Right lobe of liver (tissue), 6 donors: ENCODE results near the gene TLCD1. TPM values are rescaled to one million over a fixed set of nuclear protein-coding genes. Genes with fewer than 3 reads are reported as not detected.

Source experiments
- ATAC-seq, 4 donors: fragments of 200-7000 bp; cut with Tn5 transposase; one replicate each; pipeline ENCODE4 v1.9.1; 2020; ENCODE audit warnings: mild to moderate bottlenecking in 4 of 4, moderate library complexity in 4 of 4
- DNase-seq, 3 donors: peaks; one replicate each; pipeline ENCODE4 v3.0.0-alpha.2; 2020
- H3K27ac ChIP-seq, 3 donors: fragments of 200-600 bp; one replicate each; pipeline ENCODE4 v1.8.0; 2022
- H3K27me3 ChIP-seq, 2 donors: fragments of 200-600 bp; one replicate each; pipeline ENCODE4 v1.8.0; 2022
- H3K36me3 ChIP-seq, 4 donors: fragments of 200-600 bp; sonication (generic) in 1 of 4; one replicate each; pipeline versions ENCODE4 v1.5.1 to v1.8.0; 2017 to 2022; ENCODE audit warnings: control low read depth in 1 of 4
- H3K4me1 ChIP-seq, 4 donors: fragments of 200-600 bp; sonication (generic) in 1 of 4; one replicate each; pipeline versions ENCODE4 v1.5.1 to v1.8.0; 2017 to 2022; ENCODE audit warnings: control low read depth in 1 of 4
- H3K4me3 ChIP-seq, 3 donors: fragments of 200-600 bp; one replicate each; pipeline ENCODE4 v1.8.0; 2022
- H3K9me3 ChIP-seq, 4 donors: fragments of 200-600 bp; sonication (generic) in 1 of 4; one replicate each; pipeline versions ENCODE4 v1.5.1 to v1.8.0; 2017 to 2022; ENCODE audit warnings: control low read depth in 1 of 4
- POLR2A ChIP-seq: fragments of 450-650 bp; IDR thresholded peaks from one replicate; pipeline ENCODE4 v1.6.1; 2017; ENCODE audit warnings: antibody characterized with exemption, mild to moderate bottlenecking
- WGBS: methylation state at CpG from one replicate; pipeline ENCODE4 v1.1.6; 2018; ENCODE audit warnings: low coverage, low lambda C conversion rate; ENCODE audit not compliant: insufficient coverage; ENCODE audit errors: missing lambda C conversion rate; 5-methylcytosine and 5-hydroxymethylcytosine counted together
- intact Hi-C, 2 donors: fragments of 100-400 bp; cut with DNase I; formaldehyde crosslinking; loops; one replicate each; pipeline versions ENCODE4 v1.11.2 to v1.14.1; 2022
- total RNA-seq, 6 experiments: library from RNA; depleted of rRNA in 2 of 6; stranded (reverse); fragments of >200 nt in 2 of 6; fragmentation: NEBNext Ultra II Directional in 3 of 6; extraction: Animal tissue kit (Norgen Biotek cat#: 25700) in 3 of 6; gene quantifications; one replicate each; pipeline versions ENCODE4 v1.1.0 to v1.2.4, GENCODE V29; 2016 to 2023
- TF ChIP-seq, protein P1 (sequence below), 4 donors: fragments of 200-600 bp in 3 of 4; fragments of 450-650 bp in 1 of 4; IDR thresholded peaks; one replicate each; pipeline versions ENCODE4 v1.5.1 to v1.8.0; 2016 to 2022; ENCODE audit warnings: antibody characterized with exemption in 4 of 4, mild to moderate bottlenecking in 2 of 4
- donor health status: DM: no; HTN: yes; CAD: no.
- donor health status: DM: no; HTN: no; CAD: no.
- donor health status: DM: no; HTN: no; CAD: no.
- donor health status: DM: no; HTN: yes; CAD: no.
- donor health status: DM: no; HTN: yes; CAD: no.

The TLCD1 gene
- total RNA-seq, 6 experiments from 2014 or later, result 2.9 to 11.0 (median 7.0) TPM

DNA sequence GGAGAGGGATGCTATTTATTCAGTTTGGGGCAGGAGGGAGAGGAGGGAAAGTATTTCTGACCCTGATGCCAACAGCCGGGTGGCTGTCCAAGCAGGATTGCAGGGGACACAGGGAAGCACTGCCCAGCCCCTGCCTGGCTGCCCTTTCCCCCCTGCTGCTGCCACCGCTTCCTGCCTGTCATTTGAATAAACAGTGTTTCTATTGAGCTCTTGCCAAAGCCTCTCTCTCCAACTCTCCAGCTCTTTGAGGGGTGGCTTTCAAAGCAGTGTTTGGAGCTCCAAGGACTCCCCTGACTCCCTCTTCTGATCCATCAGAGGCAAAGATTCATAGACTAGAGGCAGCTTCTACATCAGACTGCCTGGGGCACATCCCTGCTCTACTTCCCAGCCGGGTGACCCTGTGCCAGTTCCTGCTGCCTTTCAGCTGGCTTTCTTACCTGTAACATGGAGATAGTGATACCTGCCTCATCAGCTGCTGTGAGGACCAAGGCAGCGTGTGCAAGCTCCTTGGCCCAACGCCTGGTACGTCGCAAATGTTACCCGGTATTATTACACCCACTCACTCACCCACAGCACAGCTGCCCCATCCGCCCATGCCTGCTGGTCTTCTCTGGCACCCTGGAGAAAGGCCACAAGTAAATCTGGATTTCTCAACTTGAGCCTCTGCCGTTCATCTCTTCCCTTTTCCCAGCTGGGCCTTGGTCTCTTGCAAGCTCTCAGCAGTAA is 23.8 kb downstream of the TLCD1 start:
- Histone ChIP-seq H3K36me3 (peaks cover 6 to 64% (median 29%) of the 10 kb centered on the region in 4 donors), H3K4me1 (peaks cover 0 to 26% (median 8%) of the 10 kb centered on the region in 4 donors), H3K4me3 (no peak overlapping the region), H3K27me3 (no peaks in the 10 kb centered on the region), H3K27ac (no peak overlapping the region), H3K9me3 (no peaks in the 10 kb centered on the region)
- TF ChIP-seq POLR2A, result no peak
- TF ChIP-seq, protein P1, sequence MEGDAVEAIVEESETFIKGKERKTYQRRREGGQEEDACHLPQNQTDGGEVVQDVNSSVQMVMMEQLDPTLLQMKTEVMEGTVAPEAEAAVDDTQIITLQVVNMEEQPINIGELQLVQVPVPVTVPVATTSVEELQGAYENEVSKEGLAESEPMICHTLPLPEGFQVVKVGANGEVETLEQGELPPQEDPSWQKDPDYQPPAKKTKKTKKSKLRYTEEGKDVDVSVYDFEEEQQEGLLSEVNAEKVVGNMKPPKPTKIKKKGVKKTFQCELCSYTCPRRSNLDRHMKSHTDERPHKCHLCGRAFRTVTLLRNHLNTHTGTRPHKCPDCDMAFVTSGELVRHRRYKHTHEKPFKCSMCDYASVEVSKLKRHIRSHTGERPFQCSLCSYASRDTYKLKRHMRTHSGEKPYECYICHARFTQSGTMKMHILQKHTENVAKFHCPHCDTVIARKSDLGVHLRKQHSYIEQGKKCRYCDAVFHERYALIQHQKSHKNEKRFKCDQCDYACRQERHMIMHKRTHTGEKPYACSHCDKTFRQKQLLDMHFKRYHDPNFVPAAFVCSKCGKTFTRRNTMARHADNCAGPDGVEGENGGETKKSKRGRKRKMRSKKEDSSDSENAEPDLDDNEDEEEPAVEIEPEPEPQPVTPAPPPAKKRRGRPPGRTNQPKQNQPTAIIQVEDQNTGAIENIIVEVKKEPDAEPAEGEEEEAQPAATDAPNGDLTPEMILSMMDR (IDR thresholded peaks at IDR 0.05), result no peak
- ATAC-seq (peak in 2 of 4 donors; percentile 40 to 51), DNase-seq (peak in 2 of 3 donors; percentile 45 to 60)
- WGBS, result 59% methylated on average over 6 of the region's 10 CpGs
- intact Hi-C loops, result no loop called here

DNA sequence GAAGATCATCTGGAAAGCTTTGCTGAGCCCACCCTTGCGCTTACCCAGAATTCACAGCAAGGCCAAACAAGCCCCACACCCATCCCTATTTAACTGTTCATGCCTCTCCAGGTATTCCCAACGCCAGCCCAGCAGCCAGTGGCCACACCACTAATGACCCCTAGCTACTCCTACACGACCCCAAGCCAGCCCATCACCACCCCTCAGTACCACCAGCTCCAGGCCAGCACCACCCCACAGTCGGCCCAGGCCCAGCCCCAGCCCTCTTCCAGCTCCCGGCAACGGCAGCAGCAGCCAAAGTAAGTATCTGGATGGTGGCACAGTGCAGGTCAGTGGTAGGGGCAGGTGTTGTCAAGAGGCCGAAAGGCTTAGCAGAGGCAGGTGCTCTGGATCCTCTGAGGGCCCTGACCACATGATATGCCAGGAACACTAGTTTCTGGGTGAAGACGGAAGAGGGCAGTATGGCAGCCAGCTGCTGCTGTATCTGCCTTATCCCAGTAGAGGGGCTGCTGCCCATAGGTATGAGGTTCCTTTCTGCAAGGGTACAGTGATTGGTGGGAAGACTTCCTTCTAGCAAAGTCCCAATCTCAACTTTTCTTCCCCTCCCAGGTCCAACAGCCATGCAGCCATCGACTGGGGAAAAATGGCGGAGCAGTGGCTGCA is 25.1 kb downstream of the TLCD1 start:
- Histone ChIP-seq H3K36me3 (peaks cover 6 to 76% (median 38%) of the 10 kb centered on the region in 4 donors), H3K27me3 (no peaks in the 10 kb centered on the region), H3K4me3 (no peak overlapping the region), H3K27ac (no peak overlapping the region), H3K9me3 (no peaks in the 10 kb centered on the region), H3K4me1 (peaks cover 0 to 26% (median 8%) of the 10 kb centered on the region in 4 donors)
- WGBS, result 100% methylated on average over 4 of the region's 10 CpGs
- ATAC-seq (no peak), DNase-seq (no peak)
- no peak for TF ChIP-seq POLR2A
- TF ChIP-seq, protein P1 (IDR thresholded peaks at IDR 0.05), result no peak
- intact Hi-C loops, result no loop called here

- no peak for TF ChIP-seq POLR2A
- TF ChIP-seq, protein P1 (IDR thresholded peaks at IDR 0.05), result no peak
- DNase-seq (no peak), ATAC-seq (no peak)
- intact Hi-C loops, result no loop called here
- H3K4me3 ChIP-seq, result no peak overlapping the region
- H3K4me1 ChIP-seq, result peaks cover 0 to 26% (median 8%) of the 10 kb centered on the region in 4 donors
- WGBS, result no CpG with 5 or more reads among the region's 8 CpGs
- no peaks in the 10 kb centered on the region for H3K9me3 ChIP-seq
- H3K36me3 ChIP-seq, result peaks cover 6 to 82% (median 44%) of the 10 kb centered on the region in 4 donors
- no peak overlapping the region for H3K27ac ChIP-seq
- H3K27me3 ChIP-seq, result no peaks in the 10 kb centered on the region
These were observed 25.8 kb downstream of the TLCD1 start for GRCh38 chr17:28700278-28700677.

DNA sequence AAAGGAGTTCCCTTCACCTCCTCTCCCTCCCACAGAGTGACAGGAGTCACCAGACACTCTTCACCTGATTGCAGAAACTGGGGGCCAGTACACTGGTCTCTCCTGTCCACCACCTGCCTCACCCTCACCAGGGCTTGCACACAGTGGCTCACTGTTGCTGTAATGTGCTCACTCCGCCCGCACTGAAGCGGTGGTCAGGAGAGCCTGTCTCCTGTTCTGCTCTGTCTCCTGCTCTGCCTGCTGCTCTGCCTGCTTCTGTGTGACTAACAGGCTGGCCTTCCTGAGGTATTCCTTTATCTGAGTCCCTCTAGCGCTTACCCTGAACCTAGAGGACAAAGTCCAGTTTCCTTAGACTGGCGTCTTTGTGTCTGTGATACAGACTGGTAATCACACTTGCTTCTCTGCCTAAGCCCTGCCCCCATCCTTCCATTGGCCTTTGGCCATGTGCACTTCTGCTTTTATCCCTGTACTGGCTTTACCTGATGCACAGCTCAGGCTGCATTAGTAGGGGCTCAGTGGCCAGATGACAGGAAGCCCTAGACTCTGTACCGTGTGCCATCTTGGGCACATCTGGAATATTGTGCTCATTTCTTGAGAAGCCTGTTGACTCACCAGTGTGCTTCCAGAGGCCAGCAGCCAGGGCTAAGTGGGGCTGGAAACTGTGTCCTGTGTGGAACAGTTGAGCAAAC is 27.6 kb downstream of the TLCD1 start:
- intact Hi-C loops, result no loop called here
- H3K27ac ChIP-seq, result peak overlapping the region in 2 of 3 donors; percentile 2 to 59
- H3K4me3 ChIP-seq, result no peak overlapping the region
- H3K4me1 ChIP-seq, result peaks cover 0 to 26% (median 8%) of the 10 kb centered on the region in 4 donors
- peak; percentile 55 to 82 (median 77) for DNase-seq
- TF ChIP-seq, protein P1 (IDR thresholded peaks at IDR 0.05), result no peak
- TF ChIP-seq POLR2A, result peak; percentile 33
- ATAC-seq, result peak; percentile 86 to 91 (median 88)
- H3K9me3 ChIP-seq, result no peaks in the 10 kb centered on the region
- peaks cover 6 to 96% (median 52%) of the 10 kb centered on the region in 4 donors for H3K36me3 ChIP-seq
- 43% methylated on average over 3 of the region's 6 CpGs for WGBS
- H3K27me3 ChIP-seq, result no peaks in the 10 kb centered on the region
